ENCODE results near the gene ZDHHC4. TPM values are rescaled to one million over a fixed set of nuclear protein-coding genes. Genes with fewer than 3 reads are reported as not detected.

Gene ZDHHC4
- total and polyA plus RNA-seq, 2 donors from 2014 or later = 62.4 to 84.1 TPM

DNA sequence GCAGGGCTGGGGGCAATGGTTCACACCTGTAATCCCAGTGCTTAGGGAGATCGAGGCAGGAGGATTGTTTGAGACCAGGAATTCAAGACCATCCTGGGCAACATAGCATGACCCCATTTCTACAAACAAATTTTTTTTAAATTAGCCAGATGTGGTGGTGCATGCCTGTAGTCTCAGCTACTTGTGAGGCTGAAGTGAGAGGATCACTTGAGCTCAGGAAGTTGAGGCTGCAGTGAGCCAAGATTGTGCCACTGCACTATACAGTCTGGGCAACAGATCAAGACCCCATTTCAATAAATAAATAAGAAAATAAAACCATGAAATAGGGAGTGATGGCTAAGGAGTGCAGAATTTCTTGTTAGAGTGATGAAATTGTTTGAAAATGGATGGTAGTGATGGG is 34.9 kb upstream of the ZDHHC4 start:
- Histone ChIP-seq H3K4me1 (ENCODE audit: control insufficient read depth in 2 of 3, insufficient read depth in 2 of 3, low read depth in 1 of 3, low read length in 3 of 3) (no peaks in the 10 kb centered on the region), H3K9me3 (ENCODE audit: control insufficient read depth in 2 of 3, insufficient read depth in 1 of 3, low read length in 3 of 3) (no peaks in the 10 kb centered on the region), H3K27ac (ENCODE audit: low read depth in 2 of 2, low read length in 2 of 2) (no peak overlapping the region), H3K36me3 (ENCODE audit: control insufficient read depth in 2 of 3, insufficient read depth in 3 of 3, low read length in 3 of 3) (no peaks in the 10 kb centered on the region), H3K4me3 (ENCODE audit: low read length in 3 of 3) (no peak overlapping the region), H3K27me3 (ENCODE audit: control insufficient read depth, insufficient read depth, low read length) (no peaks in the 10 kb centered on the region), H3K9ac (ENCODE audit: low read length in 3 of 3) (no peak overlapping the region)
- intact Hi-C loops (cut with DNase I) = no loop called here
- DNase-seq (no peak), FAIRE-seq (no peak)
- TF ChIP-seq, protein P1, sequence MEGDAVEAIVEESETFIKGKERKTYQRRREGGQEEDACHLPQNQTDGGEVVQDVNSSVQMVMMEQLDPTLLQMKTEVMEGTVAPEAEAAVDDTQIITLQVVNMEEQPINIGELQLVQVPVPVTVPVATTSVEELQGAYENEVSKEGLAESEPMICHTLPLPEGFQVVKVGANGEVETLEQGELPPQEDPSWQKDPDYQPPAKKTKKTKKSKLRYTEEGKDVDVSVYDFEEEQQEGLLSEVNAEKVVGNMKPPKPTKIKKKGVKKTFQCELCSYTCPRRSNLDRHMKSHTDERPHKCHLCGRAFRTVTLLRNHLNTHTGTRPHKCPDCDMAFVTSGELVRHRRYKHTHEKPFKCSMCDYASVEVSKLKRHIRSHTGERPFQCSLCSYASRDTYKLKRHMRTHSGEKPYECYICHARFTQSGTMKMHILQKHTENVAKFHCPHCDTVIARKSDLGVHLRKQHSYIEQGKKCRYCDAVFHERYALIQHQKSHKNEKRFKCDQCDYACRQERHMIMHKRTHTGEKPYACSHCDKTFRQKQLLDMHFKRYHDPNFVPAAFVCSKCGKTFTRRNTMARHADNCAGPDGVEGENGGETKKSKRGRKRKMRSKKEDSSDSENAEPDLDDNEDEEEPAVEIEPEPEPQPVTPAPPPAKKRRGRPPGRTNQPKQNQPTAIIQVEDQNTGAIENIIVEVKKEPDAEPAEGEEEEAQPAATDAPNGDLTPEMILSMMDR (IDR thresholded peaks at IDR 0.05; ENCODE audit: borderline replicate concordance, extremely low read depth, insufficient read depth) = no peak

DNA sequence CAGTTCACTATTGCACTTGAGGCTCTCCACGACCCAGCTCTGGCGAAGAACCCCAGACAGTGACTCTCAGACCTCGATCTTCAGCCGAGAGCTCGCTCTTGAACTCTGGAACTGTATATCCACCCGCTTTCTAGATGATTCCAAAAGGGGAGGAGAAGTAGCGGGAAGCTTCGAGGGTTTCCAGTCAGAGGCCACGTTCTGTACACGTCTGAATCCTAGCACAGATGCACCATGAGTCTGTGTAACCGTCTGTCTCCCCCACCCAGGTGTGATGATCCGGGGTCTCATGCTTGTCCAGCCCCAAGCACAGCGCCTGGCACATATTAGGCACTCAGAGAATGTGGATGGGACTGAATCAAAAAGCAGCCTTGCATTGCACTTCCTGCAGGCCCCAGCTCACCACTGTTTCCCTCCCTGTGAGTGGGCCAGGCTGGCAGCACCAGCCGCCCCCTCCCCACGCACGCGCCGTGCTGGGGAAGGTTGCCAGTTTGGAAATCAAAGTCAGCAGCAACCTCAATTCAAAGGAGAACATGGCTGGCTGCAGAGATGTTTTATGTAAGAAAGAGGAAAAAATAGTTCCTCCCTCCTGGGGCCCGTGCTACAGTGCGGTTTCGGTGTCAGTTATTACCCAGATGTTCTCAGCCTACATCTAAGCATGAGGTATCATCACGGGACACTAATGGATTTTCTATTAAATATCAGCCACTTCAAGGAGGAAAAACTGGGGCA is 31.7 kb upstream of the ZDHHC4 start:
- intact Hi-C loops (cut with DNase I) = no loop called here
- TF ChIP-seq, protein P1 (IDR thresholded peaks at IDR 0.05; ENCODE audit: borderline replicate concordance, extremely low read depth, insufficient read depth) = no peak
- H3K4me1 ChIP-seq (ENCODE audit: control insufficient read depth in 2 of 3, insufficient read depth in 2 of 3, low read depth in 1 of 3, low read length in 3 of 3) = no peaks in the 10 kb centered on the region
- no peaks in the 10 kb centered on the region for H3K36me3 ChIP-seq (ENCODE audit: control insufficient read depth in 2 of 3, insufficient read depth in 3 of 3, low read length in 3 of 3)
- DNase-seq (no peak), FAIRE-seq (no peak)
- no peak overlapping the region for H3K9ac ChIP-seq (ENCODE audit: low read length in 3 of 3)
- no peak overlapping the region for H3K4me3 ChIP-seq (ENCODE audit: low read length in 3 of 3)
- H3K27ac ChIP-seq (ENCODE audit: low read depth in 2 of 2, low read length in 2 of 2) = no peak overlapping the region
- no peaks in the 10 kb centered on the region for H3K9me3 ChIP-seq (ENCODE audit: control insufficient read depth in 2 of 3, insufficient read depth in 1 of 3, low read length in 3 of 3)
- H3K27me3 ChIP-seq (ENCODE audit: control insufficient read depth, insufficient read depth, low read length) = no peaks in the 10 kb centered on the region

DNA sequence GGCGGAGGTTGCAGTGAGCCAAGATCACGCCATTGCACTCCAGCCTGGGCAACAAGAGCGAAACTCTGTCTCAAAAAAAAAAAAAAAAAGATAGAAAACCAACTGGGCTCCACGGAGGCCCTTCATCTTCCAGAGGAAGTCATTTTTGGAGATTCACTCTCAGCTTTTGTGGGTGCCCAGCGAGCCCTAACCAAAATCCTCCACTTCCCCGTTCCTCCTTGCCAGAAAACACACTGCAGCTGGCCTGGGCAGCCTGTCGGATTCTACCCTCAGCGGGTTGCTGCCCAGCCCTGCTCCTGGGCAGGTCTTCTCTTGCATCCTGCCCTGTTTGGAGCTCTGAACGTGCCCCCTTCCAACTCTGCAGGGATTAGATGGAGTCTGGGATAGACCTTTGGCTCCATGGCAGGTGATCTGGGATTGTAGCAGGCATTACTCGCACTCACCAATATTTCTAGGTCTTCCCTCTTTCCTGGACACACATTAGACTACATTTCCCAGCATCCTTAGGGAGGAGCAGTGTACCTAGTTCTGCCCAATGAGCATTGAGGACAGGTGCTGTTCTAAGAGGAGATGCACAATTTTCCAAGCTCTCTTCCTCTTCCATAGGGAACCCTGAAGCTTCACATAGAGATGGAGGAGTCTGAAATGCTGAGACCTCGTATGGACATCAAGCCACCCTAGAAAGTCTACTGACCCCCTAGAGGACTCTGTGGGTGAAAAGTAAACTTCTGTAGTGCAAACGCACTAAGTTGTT is 30.6 kb upstream of the ZDHHC4 start:
- TF ChIP-seq, protein P1 (IDR thresholded peaks at IDR 0.05; ENCODE audit: borderline replicate concordance, extremely low read depth, insufficient read depth) = no peak
- DNase-seq (no peak), FAIRE-seq (no peak)
- H3K27ac ChIP-seq (ENCODE audit: low read depth in 2 of 2, low read length in 2 of 2) = no peak overlapping the region
- no peaks in the 10 kb centered on the region for H3K4me1 ChIP-seq (ENCODE audit: control insufficient read depth in 2 of 3, insufficient read depth in 2 of 3, low read depth in 1 of 3, low read length in 3 of 3)
- no peaks in the 10 kb centered on the region for H3K9me3 ChIP-seq (ENCODE audit: control insufficient read depth in 2 of 3, insufficient read depth in 1 of 3, low read length in 3 of 3)
- no peaks in the 10 kb centered on the region for H3K36me3 ChIP-seq (ENCODE audit: control insufficient read depth in 2 of 3, insufficient read depth in 3 of 3, low read length in 3 of 3)
- H3K27me3 ChIP-seq (ENCODE audit: control insufficient read depth, insufficient read depth, low read length) = no peaks in the 10 kb centered on the region
- intact Hi-C loops (cut with DNase I) = no loop called here
- H3K9ac ChIP-seq (ENCODE audit: low read length in 3 of 3) = no peak overlapping the region
- H3K4me3 ChIP-seq (ENCODE audit: low read length in 3 of 3) = no peak overlapping the region

Measured in kidney (tissue), 14 donors.